ENCODE results near the gene IPO11.
A peak's percentile ranks its signal among the peaks of the same experiment; 100 is the strongest.

Gene IPO11

DNA sequence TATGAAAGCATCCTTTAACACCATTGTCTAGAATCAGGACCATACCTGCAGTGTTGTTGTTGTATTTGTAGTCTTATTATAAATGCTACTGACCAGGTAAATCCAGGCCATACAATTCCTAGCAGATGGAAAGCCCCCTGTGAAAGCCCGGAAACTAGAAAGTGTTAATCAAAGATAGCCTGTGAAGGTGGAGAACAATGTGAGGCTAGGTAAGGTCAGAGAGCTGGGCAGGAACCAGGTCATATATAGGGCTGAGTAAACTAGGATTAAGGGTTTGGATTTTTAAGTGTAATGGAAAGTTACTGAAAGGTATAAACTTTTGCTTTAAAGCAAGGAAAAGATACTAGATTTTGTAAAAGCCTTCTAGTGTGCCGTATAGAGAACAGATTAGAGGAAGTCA, 172.7 kb downstream of the IPO11 start:
- TF ChIP-seq TCF4 (CRISPR knock-in tag; IDR thresholded peaks at IDR 0.05; ENCODE audit: borderline replicate concordance) (no peak), ZNF70 (CRISPR knock-in tag; IDR thresholded peaks at IDR 0.05) (no peak), TOX (CRISPR knock-in tag; IDR thresholded peaks at IDR 0.05; ENCODE audit: borderline replicate concordance) (no peak), OSR1 (CRISPR knock-in tag; IDR thresholded peaks at IDR 0.05) (no peak), CSDC2 (CRISPR knock-in tag; IDR thresholded peaks at IDR 0.05) (no peak), ESRRG (CRISPR knock-in tag; IDR thresholded peaks at IDR 0.05) (no peak)
- TF ChIP-seq, protein P1, sequence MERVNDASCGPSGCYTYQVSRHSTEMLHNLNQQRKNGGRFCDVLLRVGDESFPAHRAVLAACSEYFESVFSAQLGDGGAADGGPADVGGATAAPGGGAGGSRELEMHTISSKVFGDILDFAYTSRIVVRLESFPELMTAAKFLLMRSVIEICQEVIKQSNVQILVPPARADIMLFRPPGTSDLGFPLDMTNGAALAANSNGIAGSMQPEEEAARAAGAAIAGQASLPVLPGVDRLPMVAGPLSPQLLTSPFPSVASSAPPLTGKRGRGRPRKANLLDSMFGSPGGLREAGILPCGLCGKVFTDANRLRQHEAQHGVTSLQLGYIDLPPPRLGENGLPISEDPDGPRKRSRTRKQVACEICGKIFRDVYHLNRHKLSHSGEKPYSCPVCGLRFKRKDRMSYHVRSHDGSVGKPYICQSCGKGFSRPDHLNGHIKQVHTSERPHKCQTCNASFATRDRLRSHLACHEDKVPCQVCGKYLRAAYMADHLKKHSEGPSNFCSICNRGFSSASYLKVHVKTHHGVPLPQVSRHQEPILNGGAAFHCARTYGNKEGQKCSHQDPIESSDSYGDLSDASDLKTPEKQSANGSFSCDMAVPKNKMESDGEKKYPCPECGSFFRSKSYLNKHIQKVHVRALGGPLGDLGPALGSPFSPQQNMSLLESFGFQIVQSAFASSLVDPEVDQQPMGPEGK (CRISPR knock-in tag; IDR thresholded peaks at IDR 0.05; ENCODE audit: borderline replicate concordance) = no peak
- ATAC-seq = peak; percentile 33; the same call in 1 of the 3 replicates

DNA sequence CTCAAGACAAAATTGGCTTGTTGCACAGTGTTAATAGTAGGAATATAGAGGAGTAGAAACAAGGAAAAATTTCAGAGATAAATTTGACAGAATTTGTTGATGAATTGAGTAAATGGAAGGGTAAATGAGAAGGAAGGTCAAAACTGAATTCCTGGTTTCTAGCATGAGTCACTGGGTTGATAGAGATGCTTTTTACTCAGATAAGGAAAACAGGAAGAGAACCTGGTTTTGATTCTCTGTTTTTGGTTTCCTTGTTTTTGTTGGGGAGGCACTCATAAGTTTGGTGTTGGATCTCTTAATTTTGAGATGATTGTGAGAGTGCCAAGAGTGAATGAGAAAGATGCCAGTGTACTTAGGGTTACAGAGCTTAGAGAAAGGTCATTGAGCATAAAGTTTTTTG, 173.2 kb downstream of the IPO11 start:
- ATAC-seq = peak; percentile 42; the same call in 2 of the 3 replicates
- TF ChIP-seq PPARA (CRISPR knock-in tag; IDR thresholded peaks at IDR 0.05; ENCODE audit: borderline replicate concordance) (no peak), ESRRG (CRISPR knock-in tag; IDR thresholded peaks at IDR 0.05) (no peak), ARNTL (CRISPR knock-in tag; IDR thresholded peaks at IDR 0.05; ENCODE audit: borderline replicate concordance, low read depth) (no peak), ISL1 (CRISPR knock-in tag; IDR thresholded peaks at IDR 0.05) (no peak), SNAI2 (CRISPR knock-in tag; IDR thresholded peaks at IDR 0.05) (no peak), ZC3H10 (CRISPR knock-in tag; IDR thresholded peaks at IDR 0.05) (no peak), ZNF70 (CRISPR knock-in tag; IDR thresholded peaks at IDR 0.05) (no peak), CSDC2 (CRISPR knock-in tag; IDR thresholded peaks at IDR 0.05) (no peak), GLIS3 (CRISPR knock-in tag; IDR thresholded peaks at IDR 0.05) (no peak), OSR1 (CRISPR knock-in tag; IDR thresholded peaks at IDR 0.05) (no peak), ZFP30 (CRISPR knock-in tag; IDR thresholded peaks at IDR 0.05) (no peak), ZNF565 (CRISPR knock-in tag; conservative IDR thresholded peaks at IDR 0.05; ENCODE audit: low read depth) (no peak), ZFP3 (CRISPR knock-in tag; IDR thresholded peaks at IDR 0.05) (no peak)
- TF ChIP-seq, protein P2, sequence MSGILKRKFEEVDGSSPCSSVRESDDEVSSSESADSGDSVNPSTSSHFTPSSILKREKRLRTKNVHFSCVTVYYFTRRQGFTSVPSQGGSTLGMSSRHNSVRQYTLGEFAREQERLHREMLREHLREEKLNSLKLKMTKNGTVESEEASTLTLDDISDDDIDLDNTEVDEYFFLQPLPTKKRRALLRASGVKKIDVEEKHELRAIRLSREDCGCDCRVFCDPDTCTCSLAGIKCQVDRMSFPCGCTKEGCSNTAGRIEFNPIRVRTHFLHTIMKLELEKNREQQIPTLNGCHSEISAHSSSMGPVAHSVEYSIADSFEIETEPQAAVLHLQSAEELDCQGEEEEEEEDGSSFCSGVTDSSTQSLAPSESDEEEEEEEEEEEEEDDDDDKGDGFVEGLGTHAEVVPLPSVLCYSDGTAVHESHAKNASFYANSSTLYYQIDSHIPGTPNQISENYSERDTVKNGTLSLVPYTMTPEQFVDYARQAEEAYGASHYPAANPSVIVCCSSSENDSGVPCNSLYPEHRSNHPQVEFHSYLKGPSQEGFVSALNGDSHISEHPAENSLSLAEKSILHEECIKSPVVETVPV (CRISPR knock-in tag; IDR thresholded peaks at IDR 0.05) = no peak
- TF ChIP-seq, protein P1 (CRISPR knock-in tag; IDR thresholded peaks at IDR 0.05; ENCODE audit: borderline replicate concordance) = no peak
- TF ChIP-seq, protein P3, sequence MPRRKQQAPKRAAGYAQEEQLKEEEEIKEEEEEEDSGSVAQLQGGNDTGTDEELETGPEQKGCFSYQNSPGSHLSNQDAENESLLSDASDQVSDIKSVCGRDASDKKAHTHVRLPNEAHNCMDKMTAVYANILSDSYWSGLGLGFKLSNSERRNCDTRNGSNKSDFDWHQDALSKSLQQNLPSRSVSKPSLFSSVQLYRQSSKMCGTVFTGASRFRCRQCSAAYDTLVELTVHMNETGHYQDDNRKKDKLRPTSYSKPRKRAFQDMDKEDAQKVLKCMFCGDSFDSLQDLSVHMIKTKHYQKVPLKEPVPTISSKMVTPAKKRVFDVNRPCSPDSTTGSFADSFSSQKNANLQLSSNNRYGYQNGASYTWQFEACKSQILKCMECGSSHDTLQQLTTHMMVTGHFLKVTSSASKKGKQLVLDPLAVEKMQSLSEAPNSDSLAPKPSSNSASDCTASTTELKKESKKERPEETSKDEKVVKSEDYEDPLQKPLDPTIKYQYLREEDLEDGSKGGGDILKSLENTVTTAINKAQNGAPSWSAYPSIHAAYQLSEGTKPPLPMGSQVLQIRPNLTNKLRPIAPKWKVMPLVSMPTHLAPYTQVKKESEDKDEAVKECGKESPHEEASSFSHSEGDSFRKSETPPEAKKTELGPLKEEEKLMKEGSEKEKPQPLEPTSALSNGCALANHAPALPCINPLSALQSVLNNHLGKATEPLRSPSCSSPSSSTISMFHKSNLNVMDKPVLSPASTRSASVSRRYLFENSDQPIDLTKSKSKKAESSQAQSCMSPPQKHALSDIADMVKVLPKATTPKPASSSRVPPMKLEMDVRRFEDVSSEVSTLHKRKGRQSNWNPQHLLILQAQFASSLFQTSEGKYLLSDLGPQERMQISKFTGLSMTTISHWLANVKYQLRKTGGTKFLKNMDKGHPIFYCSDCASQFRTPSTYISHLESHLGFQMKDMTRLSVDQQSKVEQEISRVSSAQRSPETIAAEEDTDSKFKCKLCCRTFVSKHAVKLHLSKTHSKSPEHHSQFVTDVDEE (CRISPR knock-in tag; IDR thresholded peaks at IDR 0.05) = no peak

DNA sequence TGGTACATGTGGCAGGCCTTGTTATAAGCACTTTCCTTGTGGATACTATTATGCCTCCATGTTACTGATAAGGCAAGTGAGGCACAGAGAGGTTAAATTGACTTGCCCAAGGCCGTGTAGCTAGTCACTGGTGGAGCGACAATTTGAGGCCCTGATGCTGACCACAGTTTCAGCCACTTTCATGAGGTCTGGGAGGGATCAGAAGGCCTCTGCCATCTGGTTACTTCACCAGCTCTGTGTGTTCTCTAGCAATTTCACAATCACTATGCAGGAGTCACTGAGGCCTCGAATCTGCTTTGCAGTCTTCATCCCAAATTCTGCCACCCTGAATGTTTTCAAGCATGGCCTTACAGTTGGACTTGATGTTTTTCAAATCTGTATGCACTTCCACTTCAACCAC, 175.2 kb downstream of the IPO11 start:
- no peak for TF ChIP-seq ZNF565 (CRISPR knock-in tag; conservative IDR thresholded peaks at IDR 0.05; ENCODE audit: low read depth)
- TF ChIP-seq CSDC2 (CRISPR knock-in tag; IDR thresholded peaks at IDR 0.05) = no peak
- no peak for TF ChIP-seq SNAI2 (CRISPR knock-in tag; IDR thresholded peaks at IDR 0.05)
- TF ChIP-seq TOX (CRISPR knock-in tag; IDR thresholded peaks at IDR 0.05; ENCODE audit: borderline replicate concordance) = no peak
- no peak for TF ChIP-seq GLIS3 (CRISPR knock-in tag; IDR thresholded peaks at IDR 0.05)
- no peak for TF ChIP-seq RARB (CRISPR knock-in tag; IDR thresholded peaks at IDR 0.05)
- TF ChIP-seq, protein P1 (CRISPR knock-in tag; IDR thresholded peaks at IDR 0.05; ENCODE audit: borderline replicate concordance) = no peak
- no peak for TF ChIP-seq ISL1 (CRISPR knock-in tag; IDR thresholded peaks at IDR 0.05)
- ATAC-seq = no peak
